ENCODE measurements around the gene MAFF.

GRCh38 chr22:38196791-38197419 is 4.9 kb upstream of the MAFF start:
- TF ChIP-seq CTCF (IDR thresholded peaks at IDR 0.05; ENCODE audit: borderline replicate concordance, extremely low read depth, low read length, poor library complexity, severe bottlenecking) (no peak), EZH2 (IDR thresholded peaks at IDR 0.05; ENCODE audit: borderline replicate concordance, low read depth, low read length, severe bottlenecking) (no peak)
